ENCODE results near the gene GNPDA2.

The GNPDA2 gene

DNA sequence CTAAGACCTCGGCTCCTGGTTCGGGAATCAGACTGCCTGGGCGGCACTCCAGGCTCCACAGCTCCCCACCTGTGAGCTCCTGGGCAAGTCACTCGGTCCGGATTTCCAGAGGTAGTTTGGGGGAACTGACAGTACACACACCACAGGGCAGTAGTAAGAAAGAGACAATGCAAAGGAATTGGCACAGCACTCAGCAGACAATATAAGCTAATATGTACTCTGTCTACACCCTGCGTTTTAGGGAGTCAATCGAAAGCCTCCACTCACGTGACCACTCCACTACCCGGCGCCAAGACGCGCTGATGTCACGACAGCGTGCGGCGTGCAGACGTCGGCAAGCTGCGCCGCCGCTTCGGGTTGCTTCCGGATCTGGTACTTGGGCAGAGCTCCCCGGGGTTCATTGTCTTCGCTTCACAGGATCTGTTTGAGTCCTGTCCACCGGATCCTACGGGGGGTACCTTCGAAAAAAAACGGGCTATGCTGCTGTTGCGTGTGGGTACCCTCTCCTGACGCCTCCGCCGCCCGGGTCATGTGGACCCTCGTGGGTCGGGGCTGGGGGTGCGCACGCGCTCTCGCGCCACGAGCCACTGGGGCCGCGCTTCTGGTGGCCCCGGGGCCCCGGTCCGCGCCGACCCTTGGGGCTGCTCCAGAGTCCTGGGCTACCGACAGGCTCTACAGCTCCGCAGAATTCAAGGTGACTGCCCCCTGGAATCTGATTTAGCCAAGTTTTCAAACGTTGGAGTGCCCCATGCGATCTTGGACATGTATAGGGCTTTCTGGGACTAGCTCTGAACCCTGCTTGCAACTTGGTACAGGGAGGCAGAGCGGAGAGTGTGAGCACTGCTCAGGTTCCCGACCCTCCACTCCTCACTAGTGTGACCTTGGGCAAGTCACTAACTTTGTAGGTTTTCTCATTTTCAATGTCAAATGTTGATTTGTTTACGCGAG, 48.0 kb downstream of the GNPDA2 start, which contains the start of gene GUF1:
Gene GUF1, plus strand, starts transcription at position 327 of the 948 bp plus-strand sequence. Its CDS starts 203 bp downstream, at position 530.
- peak; percentile 65 for DNase-seq

DNA sequence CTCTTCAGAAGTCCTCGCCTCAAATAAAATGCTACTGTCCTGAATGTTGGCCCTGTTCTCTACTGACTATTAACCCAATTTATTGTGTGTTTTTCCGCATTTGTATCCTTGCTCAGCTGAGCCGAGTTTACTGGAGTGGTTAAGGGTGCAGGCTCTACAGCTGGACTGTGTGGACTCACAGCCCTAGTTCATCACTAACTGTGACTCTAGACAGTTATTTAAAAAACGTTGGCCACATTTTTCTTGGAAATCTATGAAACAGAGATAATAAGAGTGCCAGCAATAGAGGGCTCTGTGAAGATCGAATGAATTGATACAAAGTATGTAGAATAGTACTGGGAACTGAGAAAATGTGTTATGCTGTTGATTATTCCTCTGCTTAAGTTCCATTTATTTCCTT, 51.0 kb downstream of the GNPDA2 start:
- DNase-seq: no peak

DNA sequence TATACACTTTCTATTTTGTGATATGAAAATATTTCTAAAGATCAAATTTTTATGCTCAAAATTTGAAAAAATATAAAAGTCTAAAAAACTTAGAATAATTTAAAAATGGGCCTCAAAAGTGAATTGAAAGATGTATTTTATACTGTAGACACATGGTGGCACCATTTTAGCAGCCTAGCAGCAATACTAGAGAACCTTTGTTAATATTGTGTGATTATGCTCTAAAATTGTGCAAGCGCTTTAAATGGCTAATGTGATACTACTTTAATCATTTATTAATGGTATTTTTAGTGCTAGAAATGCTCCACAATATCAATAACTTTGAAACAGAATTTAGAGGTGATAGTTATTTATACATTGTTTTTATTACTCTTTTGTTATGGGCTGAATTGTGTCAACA, 51.9 kb downstream of the GNPDA2 start:
- DNase-seq: no peak

DNA sequence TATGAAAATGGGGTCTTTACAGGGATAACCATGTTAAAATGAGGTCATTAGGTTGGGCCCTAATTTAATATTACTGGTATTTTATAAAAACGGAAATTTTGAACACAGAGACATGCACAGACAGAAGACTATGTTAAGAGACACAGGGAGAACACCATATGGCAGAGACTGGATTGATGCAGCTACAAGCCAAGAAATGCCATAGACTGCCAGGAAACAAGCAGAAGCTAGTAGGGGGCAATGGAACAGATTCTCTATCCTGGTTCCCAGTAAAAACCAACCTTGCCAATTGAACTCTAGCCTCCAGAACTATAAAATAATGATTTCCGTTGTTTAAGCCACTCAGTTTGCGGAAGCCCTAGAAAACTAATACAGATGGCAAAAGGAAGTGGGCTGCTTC, 54.7 kb downstream of the GNPDA2 start:
- no peak for DNase-seq

DNA sequence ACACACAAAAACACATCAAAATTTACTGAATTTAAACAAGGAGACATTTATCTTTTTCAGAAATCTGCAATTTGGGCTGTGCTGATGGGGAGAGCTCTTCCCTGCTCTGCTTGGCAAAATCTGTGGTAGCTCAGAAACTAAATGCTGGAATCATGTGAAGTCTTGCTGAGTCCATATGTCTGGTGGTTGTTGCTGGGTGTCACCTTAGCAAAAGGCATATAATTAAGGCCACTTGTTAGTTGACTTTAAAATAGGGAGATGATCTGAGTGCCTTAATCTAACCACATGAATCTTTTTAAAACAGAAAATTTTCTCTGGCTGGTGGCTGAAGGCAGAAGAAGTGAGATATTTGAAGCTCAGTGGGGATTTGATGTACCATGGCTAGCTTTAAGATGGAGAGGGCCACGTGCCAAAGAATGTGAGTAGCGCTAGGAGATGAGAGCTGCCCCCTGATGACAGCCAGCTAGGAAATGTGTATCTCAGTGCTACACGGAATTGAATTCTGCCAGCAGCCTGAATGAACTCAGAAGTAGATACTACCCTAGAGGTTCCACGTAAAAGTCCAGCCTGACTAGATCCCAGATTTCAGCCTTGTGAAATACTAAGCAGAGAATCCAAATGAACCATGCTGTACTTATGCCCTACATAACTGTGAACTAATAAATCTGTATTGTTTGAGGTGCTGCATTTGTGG, 55.7 kb downstream of the GNPDA2 start:
- no peak for DNase-seq

DNA sequence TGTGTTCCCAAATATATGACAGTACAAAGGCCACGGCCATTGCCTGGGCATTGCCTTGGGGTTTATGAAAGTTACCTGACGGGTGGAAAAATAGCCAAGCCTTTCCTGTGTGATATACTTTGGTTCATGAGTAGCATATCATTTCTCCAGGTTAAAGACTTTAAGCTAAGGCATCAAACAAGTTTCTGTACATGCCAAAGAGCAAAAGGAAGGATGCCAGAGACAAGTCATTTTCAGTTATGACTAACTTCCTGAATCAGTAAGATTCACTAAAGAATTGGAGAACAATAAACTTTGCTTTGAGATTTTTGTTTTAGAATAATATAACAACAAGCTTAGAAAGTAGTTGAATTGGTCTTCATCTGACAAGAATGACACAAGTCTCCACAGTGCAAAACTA, 57.8 kb downstream of the GNPDA2 start:
- DNase-seq: no peak

DNA sequence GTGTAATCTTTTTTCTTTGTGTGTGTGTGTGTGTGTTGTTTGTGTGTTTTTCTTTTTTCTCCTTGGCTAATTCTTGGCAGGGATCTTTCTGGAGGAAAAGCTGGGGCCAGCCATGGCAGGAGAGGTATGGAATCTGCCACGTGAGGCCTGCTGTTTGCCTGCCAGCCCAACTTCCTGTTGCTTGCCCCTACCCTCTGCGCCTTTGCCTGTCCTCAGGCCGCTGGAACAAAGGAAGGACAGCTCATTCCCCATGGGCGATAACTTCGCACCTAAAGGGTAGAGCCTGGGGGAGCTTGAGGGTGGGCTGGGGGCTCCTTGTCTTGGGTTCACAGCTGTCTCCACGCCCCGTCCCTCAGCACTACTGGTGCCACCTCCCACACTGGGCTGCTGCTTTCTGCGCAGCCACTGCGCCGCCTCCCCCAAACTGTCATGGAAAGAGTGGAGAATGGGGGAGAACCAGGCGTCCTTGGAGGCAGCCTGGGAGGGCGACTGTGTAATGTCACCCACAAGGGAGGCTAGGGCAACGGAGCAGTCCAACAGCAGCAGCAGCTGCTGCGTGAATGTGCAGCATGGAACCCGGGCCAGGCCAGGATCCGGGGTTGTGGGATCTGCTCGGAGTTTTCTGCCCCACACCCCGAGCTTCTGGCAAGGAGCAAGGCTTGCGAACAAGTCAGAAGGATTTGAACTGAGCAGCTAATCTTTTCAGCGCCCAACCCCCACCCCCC, 62.7 kb downstream of the GNPDA2 start:
- no peak for DNase-seq

DNA sequence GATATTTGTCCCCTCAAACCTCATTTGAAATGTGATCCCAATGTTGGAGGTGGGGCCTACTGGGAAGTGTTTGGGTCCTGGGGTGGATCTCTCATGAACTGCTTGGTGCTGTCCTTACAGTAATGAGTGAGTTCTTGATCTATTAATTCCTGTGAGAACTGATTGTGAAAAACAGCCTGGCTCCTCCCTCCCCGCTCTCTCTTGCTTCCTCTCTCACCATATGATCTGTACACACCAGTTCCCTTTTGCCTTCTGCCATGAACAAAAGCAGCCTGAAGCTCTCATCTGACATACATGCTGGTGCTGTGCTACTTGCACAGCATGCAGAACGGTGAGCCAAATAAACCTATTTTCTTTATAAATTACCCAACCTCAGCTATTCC, 63.7 kb downstream of the GNPDA2 start:
- no peak for DNase-seq

DNA sequence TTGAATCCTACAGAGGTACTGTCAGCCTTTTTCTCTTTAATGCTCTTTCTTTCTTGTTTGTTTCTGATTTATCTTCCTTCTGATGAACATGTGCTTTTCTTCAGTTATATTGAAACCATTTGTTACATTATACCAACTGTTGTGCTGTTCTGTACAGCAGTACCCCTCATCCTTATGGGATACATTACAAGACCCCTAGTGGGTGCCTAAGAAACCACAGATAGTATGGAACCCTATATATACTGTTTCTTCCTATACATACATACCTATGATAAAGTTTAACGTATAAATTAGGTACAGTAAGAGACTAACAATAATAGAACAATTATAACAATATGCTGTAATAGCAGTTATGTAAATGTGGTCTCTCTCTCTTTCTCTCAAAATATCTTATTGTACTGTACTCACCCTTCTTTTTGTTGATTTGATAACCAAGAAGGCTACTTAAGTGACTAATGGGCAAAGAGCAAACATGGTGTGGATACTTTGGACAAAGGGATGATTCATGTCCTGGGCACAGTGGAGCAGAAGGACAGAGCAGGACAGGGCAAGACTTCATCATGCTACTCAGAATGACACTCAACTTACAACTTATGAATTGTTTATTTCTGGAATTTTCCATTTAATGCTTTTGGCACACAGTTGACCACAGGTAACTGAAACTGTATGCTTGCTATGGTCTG, 64.3 kb downstream of the GNPDA2 start:
- DNase-seq: no peak

DNA sequence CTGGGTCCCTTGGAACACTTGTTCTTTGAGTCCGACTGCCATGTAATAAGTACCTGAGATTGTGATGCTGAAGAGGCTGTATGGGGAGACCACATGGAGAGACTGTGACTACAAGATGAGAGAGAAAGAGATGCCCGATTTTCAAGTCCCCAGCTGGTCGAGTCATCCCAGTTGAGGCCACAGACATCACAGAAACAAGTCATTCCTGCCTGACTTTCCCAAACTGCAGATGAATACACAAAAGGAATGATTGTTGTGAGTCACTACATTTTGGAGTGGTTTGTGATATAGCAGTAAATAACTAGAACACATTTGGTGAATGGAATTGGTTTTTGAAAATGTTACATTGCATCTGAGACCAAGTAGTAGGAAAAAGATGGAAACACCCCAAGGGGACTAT, 66.0 kb downstream of the GNPDA2 start:
- no peak for DNase-seq

DNA sequence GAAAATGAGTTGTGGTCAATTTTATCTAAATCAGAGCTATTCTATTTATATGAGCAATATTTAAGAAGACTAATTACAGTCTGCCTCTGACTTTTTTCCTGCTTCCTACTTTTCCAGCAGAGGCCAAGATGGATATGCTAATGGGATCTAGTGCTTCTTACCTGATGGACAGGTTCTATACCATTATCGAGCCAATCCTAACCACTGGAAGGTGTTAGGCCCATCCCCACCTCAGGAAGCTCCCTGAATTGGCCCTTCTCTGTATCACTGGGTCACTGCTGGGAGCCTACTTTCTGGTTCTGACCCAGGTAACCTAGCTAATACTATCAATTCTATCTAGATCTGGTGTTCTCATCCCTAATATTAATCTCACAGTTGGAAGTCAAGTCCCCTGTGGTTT, 74.4 kb downstream of the GNPDA2 start:
- no peak for DNase-seq

Data from cortex of kidney (tissue), 1 donor.